ENCODE data around the gene PARP16. TPM values are rescaled to one million over a fixed set of nuclear protein-coding genes. Genes with fewer than 3 reads are reported as not detected.

PARP16 gene
- polyA plus RNA-seq, 2 of the 4 experiments (the other 2 are of a cell fraction), result 7.5 to 9.8 TPM

DNA sequence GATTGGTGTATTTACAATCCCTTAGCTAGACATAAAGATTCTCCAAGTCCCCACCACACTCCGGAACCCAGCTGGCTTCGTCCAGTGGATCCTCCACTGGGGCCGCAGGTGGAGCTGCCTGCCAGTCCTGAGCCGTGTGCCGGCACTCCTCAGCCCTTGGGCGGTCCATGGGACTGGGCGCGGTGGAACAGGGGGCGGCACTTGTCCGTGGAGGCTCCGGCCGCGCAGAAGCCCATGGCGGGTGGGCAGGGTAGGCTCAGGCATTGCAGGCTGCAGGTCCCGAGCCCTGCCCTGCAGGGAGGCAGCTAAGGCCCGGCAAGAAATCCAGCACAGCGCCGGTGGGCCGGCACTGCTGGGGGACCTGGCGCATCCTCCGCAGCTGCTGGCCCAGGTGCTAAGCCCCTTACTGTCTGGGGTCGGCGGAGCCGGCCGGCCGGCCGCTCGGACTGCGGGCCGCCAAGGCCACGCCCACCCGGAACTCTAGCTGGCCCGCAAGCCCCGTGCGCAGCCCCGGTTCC, 14.3 kb upstream of the PARP16 start:
- ChIA-PET CTCF (interaction anchor here (2.3 to 10.2 kb wide), 3 partner anchors 15 to 112 kb away, joined by 11 to 177 read pairs (median 12); partner anchors contain the start of genes CLPX and PARP16), POLR2A (interaction anchor here (3.0 kb wide), 1 partner anchor 116 kb away, joined by 19 read pairs; the partner anchor contains the start of gene CLPX)
- Histone ChIP-seq H3K9me3 (no peaks in the 10 kb centered on the region), H3K4me2 (no peak overlapping the region), H3K4me3 (no peak overlapping the region), H3K27ac (no peak overlapping the region), H3K4me1 (peaks cover 28% of the 10 kb centered on the region)
- FAIRE-seq, result no peak
- ATAC-seq, result no peak
- TF ChIP-seq HOXB13 (CRISPR knock-in tag; IDR thresholded peaks at IDR 0.05; ENCODE audit: low read depth) (no peak), JUN (IDR thresholded peaks at IDR 0.05) (no peak), ZNF302 (CRISPR knock-in tag; IDR thresholded peaks at IDR 0.05) (no peak), SMC3 (IDR thresholded peaks at IDR 0.05) (no peak), RNF2 (IDR thresholded peaks at IDR 0.05; ENCODE audit: borderline replicate concordance, low read depth) (no peak), ZFP36 (IDR thresholded peaks at IDR 0.05; ENCODE audit: borderline replicate concordance, partially characterized antibody) (no peak), FOXS1 (CRISPR knock-in tag; IDR thresholded peaks at IDR 0.05) (no peak), CBX2 (IDR thresholded peaks at IDR 0.05; ENCODE audit: borderline replicate concordance, low read depth) (no peak), EHMT2 (IDR thresholded peaks at IDR 0.05; ENCODE audit: low read depth) (no peak), ZC3H11A (IDR thresholded peaks at IDR 0.05) (no peak), CHD4 (IDR thresholded peaks at IDR 0.05; ENCODE audit: borderline replicate concordance) (no peak), HOXB5 (CRISPR knock-in tag; IDR thresholded peaks at IDR 0.05) (no peak), KDM5A (IDR thresholded peaks at IDR 0.05) (no peak), MAZ (IDR thresholded peaks at IDR 0.05; ENCODE audit: borderline replicate concordance, low read depth, low read length) (no peak), POLR2AphosphoS2 (conservative IDR thresholded peaks at IDR 0.05; ENCODE audit: low read length) (no peak), HDAC2 (IDR thresholded peaks at IDR 0.05) (no peak), CEBPB (IDR thresholded peaks at IDR 0.05) (no peak)
- TF ChIP-seq, protein P1, sequence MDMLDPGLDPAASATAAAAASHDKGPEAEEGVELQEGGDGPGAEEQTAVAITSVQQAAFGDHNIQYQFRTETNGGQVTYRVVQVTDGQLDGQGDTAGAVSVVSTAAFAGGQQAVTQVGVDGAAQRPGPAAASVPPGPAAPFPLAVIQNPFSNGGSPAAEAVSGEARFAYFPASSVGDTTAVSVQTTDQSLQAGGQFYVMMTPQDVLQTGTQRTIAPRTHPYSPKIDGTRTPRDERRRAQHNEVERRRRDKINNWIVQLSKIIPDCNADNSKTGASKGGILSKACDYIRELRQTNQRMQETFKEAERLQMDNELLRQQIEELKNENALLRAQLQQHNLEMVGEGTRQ (IDR thresholded peaks at IDR 0.05), result no peak
- TF ChIP-seq, protein P2, sequence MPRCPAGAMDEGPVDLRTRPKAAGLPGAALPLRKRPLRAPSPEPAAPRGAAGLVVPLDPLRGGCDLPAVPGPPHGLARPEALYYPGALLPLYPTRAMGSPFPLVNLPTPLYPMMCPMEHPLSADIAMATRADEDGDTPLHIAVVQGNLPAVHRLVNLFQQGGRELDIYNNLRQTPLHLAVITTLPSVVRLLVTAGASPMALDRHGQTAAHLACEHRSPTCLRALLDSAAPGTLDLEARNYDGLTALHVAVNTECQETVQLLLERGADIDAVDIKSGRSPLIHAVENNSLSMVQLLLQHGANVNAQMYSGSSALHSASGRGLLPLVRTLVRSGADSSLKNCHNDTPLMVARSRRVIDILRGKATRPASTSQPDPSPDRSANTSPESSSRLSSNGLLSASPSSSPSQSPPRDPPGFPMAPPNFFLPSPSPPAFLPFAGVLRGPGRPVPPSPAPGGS (IDR thresholded peaks at IDR 0.05), result no peak
- TF ChIP-seq, protein P3, sequence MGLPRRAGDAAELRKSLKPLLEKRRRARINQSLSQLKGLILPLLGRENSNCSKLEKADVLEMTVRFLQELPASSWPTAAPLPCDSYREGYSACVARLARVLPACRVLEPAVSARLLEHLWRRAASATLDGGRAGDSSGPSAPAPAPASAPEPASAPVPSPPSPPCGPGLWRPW (IDR thresholded peaks at IDR 0.05), result no peak
- 88% methylated on average over 32 of the region's 36 CpGs for WGBS (ENCODE audit: missing lambda C conversion rate)
- DNase-seq (ENCODE audit: low read depth in 1 of 2, low spot score in 1 of 2), result no peak

DNA sequence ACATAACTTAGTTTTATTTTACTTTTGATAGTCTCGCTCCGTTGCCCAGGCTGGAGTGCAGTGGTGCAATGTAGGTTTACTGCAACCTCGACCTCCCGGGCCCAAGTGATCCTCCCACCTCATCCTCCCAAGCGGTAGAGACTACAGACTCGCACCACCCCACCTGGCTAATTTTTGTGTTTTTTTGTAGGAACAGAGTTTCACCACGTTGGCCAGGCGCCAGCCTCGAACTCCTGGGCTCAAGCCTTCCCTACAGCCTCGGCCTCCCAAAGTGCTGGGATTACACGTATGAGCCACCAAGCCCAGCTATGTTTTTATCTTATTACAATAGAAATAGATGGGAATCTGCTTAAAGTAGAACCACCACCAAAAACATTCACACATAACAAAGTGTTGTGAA, 12.0 kb upstream of the PARP16 start:
- POLR2A ChIA-PET, result interaction anchor here (2.4 to 3.0 kb wide), 2 partner anchors 12 to 113 kb away, joined by 18 to 19 read pairs; partner anchors contain the start of genes CLPX and PARP16
- FAIRE-seq, result no peak
- 77% methylated on average over 11 of the region's 11 CpGs for WGBS (ENCODE audit: missing lambda C conversion rate)

More for the DNA sequence above, 12.0 kb upstream of the PARP16 start:
- CTCF ChIA-PET, result interaction anchor here (1.2 to 10.2 kb wide), 12 partner anchors 9 to 466 kb away, joined by 3 to 177 read pairs (median 7); partner anchors contain the start of genes CLPX, KBTBD13 and PARP16
- TF ChIP-seq NFE2L2 (conservative IDR thresholded peaks at IDR 0.05; ENCODE audit: low read length), result no peak
- no peak for TF ChIP-seq RNF2 (IDR thresholded peaks at IDR 0.05; ENCODE audit: borderline replicate concordance, low read depth)
- TF ChIP-seq, protein P4, sequence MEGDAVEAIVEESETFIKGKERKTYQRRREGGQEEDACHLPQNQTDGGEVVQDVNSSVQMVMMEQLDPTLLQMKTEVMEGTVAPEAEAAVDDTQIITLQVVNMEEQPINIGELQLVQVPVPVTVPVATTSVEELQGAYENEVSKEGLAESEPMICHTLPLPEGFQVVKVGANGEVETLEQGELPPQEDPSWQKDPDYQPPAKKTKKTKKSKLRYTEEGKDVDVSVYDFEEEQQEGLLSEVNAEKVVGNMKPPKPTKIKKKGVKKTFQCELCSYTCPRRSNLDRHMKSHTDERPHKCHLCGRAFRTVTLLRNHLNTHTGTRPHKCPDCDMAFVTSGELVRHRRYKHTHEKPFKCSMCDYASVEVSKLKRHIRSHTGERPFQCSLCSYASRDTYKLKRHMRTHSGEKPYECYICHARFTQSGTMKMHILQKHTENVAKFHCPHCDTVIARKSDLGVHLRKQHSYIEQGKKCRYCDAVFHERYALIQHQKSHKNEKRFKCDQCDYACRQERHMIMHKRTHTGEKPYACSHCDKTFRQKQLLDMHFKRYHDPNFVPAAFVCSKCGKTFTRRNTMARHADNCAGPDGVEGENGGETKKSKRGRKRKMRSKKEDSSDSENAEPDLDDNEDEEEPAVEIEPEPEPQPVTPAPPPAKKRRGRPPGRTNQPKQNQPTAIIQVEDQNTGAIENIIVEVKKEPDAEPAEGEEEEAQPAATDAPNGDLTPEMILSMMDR (IDR thresholded peaks at IDR 0.05), result no peak
- TF ChIP-seq, protein P3 (IDR thresholded peaks at IDR 0.05), result no peak
- TF ChIP-seq KDM5A (IDR thresholded peaks at IDR 0.05), result no peak
- no peak for TF ChIP-seq JUNB (IDR thresholded peaks at IDR 0.05)
- TF ChIP-seq FOXS1 (CRISPR knock-in tag; IDR thresholded peaks at IDR 0.05), result no peak
- TF ChIP-seq POLR2A (IDR thresholded peaks at IDR 0.05; ENCODE audit: low read length), result no peak
- no peak for ATAC-seq
- Histone ChIP-seq H3K27ac (no peak overlapping the region), H3K4me1 (peaks cover 23% of the 10 kb centered on the region), H3K4me2 (no peak overlapping the region), H3K4me3 (no peak overlapping the region), H3K9me3 (no peaks in the 10 kb centered on the region)
- DNase-seq (ENCODE audit: low read depth in 1 of 2, low spot score in 1 of 2), result no peak
